ENCODE results near the gene TMC8.

DNA sequence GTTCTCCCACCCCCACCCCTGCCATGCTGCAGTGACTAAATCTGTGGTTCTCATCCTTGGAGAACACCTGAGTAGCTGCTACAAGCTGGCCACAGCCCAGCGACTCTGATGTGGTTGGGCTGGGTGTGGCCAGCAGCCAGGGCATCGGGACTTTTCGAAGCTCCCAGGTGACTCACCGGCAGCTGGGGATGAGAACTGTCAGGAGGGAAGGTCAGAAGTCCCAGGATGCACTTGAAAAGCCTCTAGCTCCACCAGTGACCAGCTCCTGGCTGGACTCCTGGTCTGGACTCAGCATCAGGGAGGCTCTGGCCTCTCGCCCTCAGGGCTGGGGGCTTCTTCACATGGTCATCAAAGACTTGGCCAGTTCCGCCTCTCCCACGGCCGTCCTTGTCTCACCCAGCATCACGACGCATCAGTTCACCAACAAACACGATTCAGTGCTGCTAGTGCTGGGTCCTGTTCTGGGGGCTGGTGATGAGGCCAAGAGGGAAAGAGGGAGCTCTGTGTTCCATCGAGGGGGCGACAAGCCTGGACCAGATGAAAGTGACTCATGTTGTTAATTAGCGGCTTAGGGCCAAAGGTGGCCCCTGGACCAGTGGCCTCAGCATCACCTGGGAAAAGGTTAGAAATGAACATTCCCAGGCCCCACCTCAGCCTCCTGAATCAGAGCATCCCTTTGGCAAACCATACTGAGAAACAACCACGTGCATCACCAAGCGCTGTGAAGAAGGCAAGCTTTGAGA, 11.7 kb downstream of the TMC8 start:
- TF ChIP-seq, protein P1, sequence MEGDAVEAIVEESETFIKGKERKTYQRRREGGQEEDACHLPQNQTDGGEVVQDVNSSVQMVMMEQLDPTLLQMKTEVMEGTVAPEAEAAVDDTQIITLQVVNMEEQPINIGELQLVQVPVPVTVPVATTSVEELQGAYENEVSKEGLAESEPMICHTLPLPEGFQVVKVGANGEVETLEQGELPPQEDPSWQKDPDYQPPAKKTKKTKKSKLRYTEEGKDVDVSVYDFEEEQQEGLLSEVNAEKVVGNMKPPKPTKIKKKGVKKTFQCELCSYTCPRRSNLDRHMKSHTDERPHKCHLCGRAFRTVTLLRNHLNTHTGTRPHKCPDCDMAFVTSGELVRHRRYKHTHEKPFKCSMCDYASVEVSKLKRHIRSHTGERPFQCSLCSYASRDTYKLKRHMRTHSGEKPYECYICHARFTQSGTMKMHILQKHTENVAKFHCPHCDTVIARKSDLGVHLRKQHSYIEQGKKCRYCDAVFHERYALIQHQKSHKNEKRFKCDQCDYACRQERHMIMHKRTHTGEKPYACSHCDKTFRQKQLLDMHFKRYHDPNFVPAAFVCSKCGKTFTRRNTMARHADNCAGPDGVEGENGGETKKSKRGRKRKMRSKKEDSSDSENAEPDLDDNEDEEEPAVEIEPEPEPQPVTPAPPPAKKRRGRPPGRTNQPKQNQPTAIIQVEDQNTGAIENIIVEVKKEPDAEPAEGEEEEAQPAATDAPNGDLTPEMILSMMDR (conservative IDR thresholded peaks at IDR 0.05; ENCODE audit: low read depth, low read length): no peak
- no peak for TF ChIP-seq EZH2 (IDR thresholded peaks at IDR 0.05; ENCODE audit: borderline replicate concordance, low read depth, low read length, poor library complexity, severe bottlenecking)
